Activated CD8-positive, alpha-beta memory T cell treated with anti-CD3 and anti-CD28 coated beads for 48 hours (primary cell): ENCODE results near the gene RUFY4.
"Not testable (repeated sequence)": the region's sequence is repeated elsewhere in the genome, so short reads cannot be mapped to it uniquely, and the experiment has no call there.

Source experiments
- DNase-seq, 3 experiments: peaks; one replicate each; pipeline ENCODE4 v3.0.0-alpha.2; 2020; ENCODE audit warnings: low read depth in 2 of 3, low spot score in 2 of 3

Gene RUFY4

DNA sequence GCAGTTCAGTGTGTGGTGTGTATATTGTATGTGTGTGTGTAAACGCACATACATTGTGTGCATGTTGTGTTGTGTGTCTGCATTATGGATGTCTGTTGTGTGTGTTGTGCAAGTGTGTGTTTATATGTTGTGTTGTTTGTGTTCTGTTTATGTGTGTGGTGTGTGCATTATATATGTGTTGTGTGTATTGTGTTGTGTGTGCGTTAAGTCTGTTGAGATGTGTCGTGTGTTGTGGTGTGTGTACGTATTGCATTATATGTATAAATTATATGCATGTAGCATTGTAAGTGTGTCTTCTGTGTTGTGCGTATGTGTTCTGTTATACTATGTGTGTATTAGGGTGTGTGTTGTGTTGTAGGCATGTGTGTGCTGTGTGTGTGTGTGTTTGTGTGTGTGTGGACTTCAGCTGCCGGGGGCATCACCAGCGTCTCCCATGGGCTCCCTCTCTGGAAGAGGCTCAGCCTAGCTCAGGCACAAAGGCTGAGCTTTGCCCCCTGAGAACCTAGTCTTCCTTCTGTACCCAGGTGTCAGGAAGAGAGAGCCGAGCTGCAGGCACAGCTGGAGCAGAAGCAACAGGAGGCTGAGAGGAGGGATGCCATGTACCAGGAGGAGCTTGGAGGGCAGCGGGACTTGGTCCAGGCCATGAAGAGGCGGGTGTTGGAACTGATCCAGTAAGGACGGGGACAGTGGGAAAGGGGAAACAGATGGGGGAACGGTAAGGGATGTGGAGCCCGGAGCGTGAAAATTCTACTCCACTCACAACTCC, 13.7 kb downstream of the RUFY4 start:
- no peak for DNase-seq

- no peak for DNase-seq
Measured at GRCh38 chr2:218083352-218083676, 14.3 kb downstream of the RUFY4 start.

GRCh38 chr2:218086478-218086877, 17.4 kb downstream of the RUFY4 start:
- no peak for DNase-seq

- no peak for DNase-seq
Measured at GRCh38 chr2:218089259-218089658, 20.2 kb downstream of the RUFY4 start.

GRCh38 chr2:218091746-218092145, 22.7 kb downstream of the RUFY4 start:
- no peak for DNase-seq

DNA sequence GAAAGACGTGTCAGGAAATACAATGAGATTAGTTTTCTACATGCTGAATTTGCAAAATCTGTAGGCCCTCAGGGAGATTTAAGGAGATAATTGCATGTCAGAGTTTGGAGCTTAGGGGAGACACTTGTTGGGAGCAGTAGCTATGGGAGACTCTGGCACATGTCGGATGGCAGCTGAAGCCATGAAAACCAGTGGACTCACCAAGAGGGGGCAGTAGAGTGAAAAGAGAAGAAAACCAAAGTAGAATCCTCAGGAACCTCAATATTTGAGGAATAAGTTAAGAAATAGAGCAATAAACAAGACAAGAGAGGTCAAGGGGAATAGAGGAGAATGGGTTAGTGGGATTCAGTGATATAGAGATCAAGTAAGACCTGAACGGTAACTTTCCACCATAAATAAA, 24.8 kb downstream of the RUFY4 start:
- no peak for DNase-seq

GRCh38 chr2:218095853-218096252, 26.8 kb downstream of the RUFY4 start:
- DNase-seq = no peak

DNA sequence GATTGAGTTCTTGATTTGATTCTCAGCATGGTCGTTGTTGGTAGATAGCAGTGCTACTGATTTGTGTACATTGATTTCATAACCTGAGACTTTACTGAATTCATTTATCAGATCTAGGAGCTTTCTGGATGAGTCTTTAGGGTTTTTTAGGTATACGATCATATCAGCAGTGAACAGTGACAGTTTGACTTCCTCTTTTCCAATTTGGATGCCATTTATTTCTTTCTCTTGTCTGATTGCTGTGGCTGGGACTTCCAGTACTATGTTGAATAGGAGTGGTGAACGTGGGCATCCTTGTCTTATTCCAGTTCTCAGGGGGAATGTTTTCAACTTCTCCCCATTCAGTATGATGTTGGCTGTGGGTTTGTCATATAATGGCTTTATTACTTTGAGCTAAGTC, 28.9 kb downstream of the RUFY4 start:
- DNase-seq = no peak

GRCh38 chr2:218108834-218109233, 39.8 kb downstream of the RUFY4 start:
- DNase-seq = not testable (repeated sequence)

DNA sequence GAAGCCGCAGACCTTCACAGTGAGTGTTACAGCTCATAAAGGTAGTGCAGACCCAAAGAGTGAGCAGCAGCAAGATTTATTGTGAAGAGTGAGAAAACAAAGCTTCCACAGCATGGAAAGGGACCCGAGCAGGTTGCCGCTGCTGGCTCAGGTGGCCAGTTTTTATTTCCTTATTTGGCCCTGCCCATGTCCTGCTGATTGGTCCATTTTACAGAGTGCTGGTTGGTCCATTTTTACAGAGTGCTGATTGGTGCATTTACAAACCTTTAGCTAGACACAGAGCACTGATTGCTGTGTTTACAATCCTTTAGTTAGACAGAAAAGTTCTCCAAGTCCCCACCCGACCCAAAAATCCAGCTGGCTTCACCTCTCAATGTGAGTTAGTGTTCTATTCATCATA, 52.7 kb downstream of the RUFY4 start:
- not testable (repeated sequence) for DNase-seq

- DNase-seq = not testable (repeated sequence)
Measured at GRCh38 chr2:218122286-218122685, 53.2 kb downstream of the RUFY4 start.

- no peak for DNase-seq
Measured at GRCh38 chr2:218123986-218124385, 54.9 kb downstream of the RUFY4 start.

DNA sequence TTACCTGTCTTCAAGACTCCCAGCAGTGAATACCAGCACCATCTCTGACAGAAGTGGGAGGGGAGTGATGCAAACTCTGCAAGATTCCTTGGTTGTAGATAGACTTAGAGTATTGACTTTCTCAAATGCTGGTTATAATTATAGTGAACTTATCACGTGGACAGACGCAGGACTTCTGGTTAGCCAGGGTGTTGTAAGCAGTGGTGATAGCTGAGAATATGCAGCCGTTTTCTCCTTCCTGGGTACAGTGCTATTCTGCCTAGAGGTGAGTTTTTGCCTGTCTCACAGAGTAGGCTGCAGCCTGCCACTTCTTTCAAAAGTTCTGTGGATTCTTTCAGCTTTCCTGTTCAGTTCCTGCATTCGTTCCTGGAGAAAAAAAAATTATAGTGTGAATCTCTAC, 56.0 kb downstream of the RUFY4 start:
- DNase-seq = no peak

DNA sequence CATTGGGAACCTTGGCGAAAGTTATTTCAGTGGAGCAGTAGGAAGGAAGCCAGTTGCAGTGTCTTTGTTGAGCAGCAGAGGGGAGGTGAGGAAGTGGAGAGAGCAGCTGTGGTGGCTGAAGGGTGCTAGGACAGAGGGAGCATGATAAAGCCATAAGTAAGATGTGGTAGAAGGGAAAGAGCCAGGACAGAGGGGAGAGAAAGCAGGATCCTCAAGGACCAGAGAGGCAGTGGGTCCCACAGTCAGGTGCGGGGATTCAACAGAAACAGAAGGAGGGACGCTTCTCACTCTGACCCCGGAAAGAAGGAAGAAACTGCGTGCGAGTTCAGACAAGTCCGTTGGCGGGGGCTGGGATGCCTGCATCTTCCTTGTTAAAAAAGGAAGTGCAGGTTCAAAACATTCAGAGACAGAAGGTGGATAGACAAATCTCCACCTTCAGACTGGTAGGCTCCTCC, 56.6 kb downstream of the RUFY4 start, which contains the start of gene CXCR2:
CXCR2 (plus strand) TSS at position 403 of the 455 bp plus-strand sequence. CDS start 8,774 bp downstream, outside the sequence.
- DNase-seq = no peak

DNA sequence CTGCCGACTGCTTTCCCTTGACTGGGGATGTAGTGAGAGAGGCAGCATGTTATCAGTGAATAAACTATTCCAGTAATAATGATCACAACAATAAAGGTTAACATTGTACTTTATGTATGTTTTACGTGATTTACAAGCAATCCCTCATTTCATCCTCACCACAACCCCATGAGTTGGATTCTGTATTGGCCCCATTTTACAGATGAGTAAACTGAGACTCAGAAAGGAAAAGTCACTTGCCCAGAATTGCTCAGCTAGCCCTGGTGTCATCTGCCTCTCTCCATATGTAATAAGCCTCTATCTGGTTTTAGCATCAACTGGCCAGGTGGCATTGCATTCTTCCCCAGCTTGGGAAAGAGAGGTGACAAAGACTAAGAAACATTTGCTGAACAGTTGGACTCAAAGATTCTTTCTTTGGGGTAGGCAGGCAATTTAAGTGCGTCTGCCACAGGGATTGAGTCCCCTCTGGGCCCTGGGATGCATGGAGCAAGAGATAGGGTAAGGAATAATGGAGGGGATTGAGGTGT, 58.9 kb downstream of the RUFY4 start:
- DNase-seq = no peak

DNA sequence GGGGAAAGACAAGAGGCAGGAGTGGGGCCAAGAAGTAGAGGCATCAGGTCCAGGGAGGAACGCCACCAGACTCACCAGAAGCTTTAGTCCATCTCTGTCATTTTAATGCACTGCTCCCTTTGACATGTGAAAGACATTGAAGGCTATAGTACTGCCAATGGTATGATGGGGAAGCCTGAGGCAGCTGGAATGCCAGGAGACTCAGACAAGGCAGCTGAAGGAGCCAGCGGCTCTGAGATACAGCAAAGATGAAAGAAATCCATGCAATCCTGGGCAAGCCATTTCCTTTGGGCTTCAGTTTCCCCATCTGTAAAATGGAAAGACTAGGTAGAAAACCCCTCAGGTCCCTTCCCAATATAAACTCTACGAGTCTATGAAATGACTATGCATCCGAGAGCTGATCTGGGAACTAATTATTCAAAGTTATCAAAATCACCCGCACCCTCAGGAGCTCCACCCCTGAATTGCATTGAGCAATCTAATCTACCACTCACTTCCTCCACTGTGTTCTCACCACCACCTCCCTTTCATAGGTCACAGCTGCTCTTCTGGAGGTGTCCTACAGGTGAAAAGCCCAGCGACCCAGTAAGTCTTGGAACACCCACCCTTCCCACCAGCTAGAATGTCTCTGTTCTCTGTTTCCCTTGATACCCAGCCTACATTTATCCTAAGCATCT, 59.9 kb downstream of the RUFY4 start:
- no peak for DNase-seq

GRCh38 chr2:218129458-218130135, 60.5 kb downstream of the RUFY4 start:
- no peak for DNase-seq

DNA sequence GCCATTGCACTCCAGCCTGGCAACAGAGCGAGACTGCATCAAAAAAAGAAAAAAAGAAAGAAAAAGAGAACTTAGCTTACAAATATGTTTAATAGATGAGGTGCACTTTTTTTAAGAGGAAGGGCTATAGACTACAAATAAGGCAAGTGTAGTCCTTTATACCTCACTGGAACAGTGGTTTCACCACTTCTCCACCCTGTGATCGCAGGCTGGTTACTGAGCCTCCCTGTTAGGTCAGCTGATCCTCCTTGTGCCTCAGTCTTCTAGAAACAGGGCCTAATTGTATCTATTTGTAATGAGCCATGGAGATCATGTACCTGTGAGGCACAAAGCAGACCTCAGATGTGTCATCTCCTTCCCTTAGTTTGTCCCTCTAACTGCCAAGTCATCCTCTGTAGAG, 61.3 kb downstream of the RUFY4 start:
- no peak for DNase-seq

- DNase-seq = no peak
Measured at GRCh38 chr2:218130822-218131221, 61.8 kb downstream of the RUFY4 start.

GRCh38 chr2:218137514-218137913, 68.5 kb downstream of the RUFY4 start:
- DNase-seq = no peak

- DNase-seq = no peak
Measured at GRCh38 chr2:218138047-218138446, 69.0 kb downstream of the RUFY4 start.
